HCT116 (cell line): ENCODE data around the gene GPR180. TPM values are rescaled to one million over a fixed set of nuclear protein-coding genes. Genes with fewer than 3 reads are reported as not detected.

Source experiments
- ATAC-seq: fragments of 200-7000 bp; cut with Tn5 transposase; 2 replicates; pipeline ENCODE4 v1.9.1; 2020; ENCODE audit warnings: mild to moderate bottlenecking, moderate library complexity
- BruUV-seq: library from RNA; stranded (reverse); fragments of 400-500 nt; replicated peaks from 2 replicates; lab custom pipeline; 2021; lab: Mats Ljungman, UMichigan
- CTCF ChIA-PET: fragments of 300-600 bp; sonication (Branson Sonifier 250); formaldehyde crosslinking; loops from one replicate; lab custom pipeline; 2021; ENCODE audit warnings: antibody characterized with exemption; lab: Charles Lee
- POLR2A ChIA-PET: fragments of 300-600, 350-600 bp; sonication (Branson Sonifier 250); formaldehyde crosslinking; loops from one replicate; lab custom pipeline; 2021; ENCODE audit warnings: antibody characterized with exemption; lab: Charles Lee
- RAD21 ChIA-PET, 2 experiments: fragments of 300-600 bp; sonication (Branson Sonifier 250); formaldehyde crosslinking; loops; one replicate each; lab custom pipeline; 2023; ENCODE audit warnings: low total read pairs in 2 of 2; ENCODE audit not compliant: uncharacterized antibody in 2 of 2, unreplicated experiment in 2 of 2, low non-redundant PET in 1 of 2; lab: Charles Lee
- DNase-seq: peaks from one replicate; pipeline ENCODE4 v3.0.0-alpha.2; 2010; ENCODE audit warnings: low read depth, low spot score
- H2AFZ ChIP-seq: fragments of 200-600 bp; shearing (Covaris generic), sonication (generic); 2 replicates; pipeline ENCODE4 v1.6.1; 2017; ENCODE audit warnings: low read depth, mixed run types, mixed read lengths, antibody characterized with exemption, low read length; ENCODE audit not compliant: poor library complexity, severe bottlenecking
- H3K27ac ChIP-seq: 2 replicates; pipeline ENCODE4 v1.5.1; 2012; ENCODE audit warnings: low read depth, low read length
- H3K27me3 ChIP-seq: fragments of 200-600 bp; sonication (generic); 2 replicates; pipeline ENCODE4 v1.6.1; 2016; ENCODE audit warnings: mixed run types, low read length, mixed read lengths; ENCODE audit not compliant: insufficient read depth
- H3K36me3 ChIP-seq, 2 experiments: fragments of 200-500 bp in 1 of 2; fragments of 200-600 bp in 1 of 2; sonication (Bioruptor generic) in 1 of 2; sonication (generic) in 1 of 2; 2 replicates each; pipeline versions ENCODE4 v1.5.1 to v1.6.1; 2014 to 2016; ENCODE audit warnings: low read length in 2 of 2, inconsistent platforms in 1 of 2, mixed read lengths in 1 of 2, mixed run types in 1 of 2; ENCODE audit not compliant: insufficient read depth in 2 of 2, control insufficient read depth in 1 of 2
- H3K4me1 ChIP-seq, 2 experiments: fragments of 200-600 bp in 1 of 2; sonication (generic) in 1 of 2; 2 replicates each; pipeline versions ENCODE4 v1.5.1 to v1.6.1; 2012 to 2017; ENCODE audit warnings: low read length in 2 of 2, inconsistent platforms in 1 of 2, mild to moderate bottlenecking in 1 of 2, mixed read lengths in 1 of 2, mixed run types in 1 of 2, moderate library complexity in 1 of 2; ENCODE audit not compliant: insufficient read depth in 2 of 2, control insufficient read depth in 1 of 2
- H3K4me2 ChIP-seq: fragments of 200-600 bp; sonication (generic); 2 replicates; pipeline ENCODE4 v1.6.1; 2017; ENCODE audit warnings: mixed run types, low read length, mixed read lengths
- H3K4me3 ChIP-seq, 2 experiments: fragments of 200-600 bp in 1 of 2; sonication (generic) in 1 of 2; replicated peaks in 1 of 2; 2 replicates each; pipeline ENCODE4 v1.5.1; 2011 to 2016; ENCODE audit warnings: low read length in 2 of 2, control low read depth in 1 of 2, low read depth in 1 of 2, mild to moderate bottlenecking in 1 of 2, mixed read lengths in 1 of 2, mixed run types in 1 of 2
- H3K79me2 ChIP-seq: fragments of 200-600 bp; sonication (generic); 2 replicates; pipeline ENCODE4 v1.6.1; 2017; ENCODE audit warnings: mild to moderate bottlenecking, mixed run types, low read length, moderate library complexity, mixed read lengths; ENCODE audit not compliant: insufficient read depth
- H3K9ac ChIP-seq: fragments of 200-600 bp; sonication (generic); 2 replicates; pipeline ENCODE4 v1.6.1; 2016; ENCODE audit warnings: low read length, mixed read lengths
- H3K9me2 ChIP-seq: fragments of 200-600 bp; sonication (generic), shearing (Covaris generic); 2 replicates; pipeline ENCODE4 v1.6.1; 2017; ENCODE audit warnings: mixed run types, mild to moderate bottlenecking, moderate library complexity; ENCODE audit not compliant: insufficient read depth
- H3K9me3 ChIP-seq, 2 experiments: fragments of 200-500 bp in 1 of 2; fragments of 200-600 bp in 1 of 2; sonication (Bioruptor generic) in 1 of 2; sonication (generic) in 1 of 2; 2 replicates each; pipeline ENCODE4 v1.6.1; 2014 to 2017; ENCODE audit warnings: low read length in 2 of 2, mixed read lengths in 2 of 2, inconsistent platforms in 1 of 2, low read depth in 1 of 2, mild to moderate bottlenecking in 1 of 2, mixed run types in 1 of 2, moderate library complexity in 1 of 2; ENCODE audit not compliant: control insufficient read depth in 1 of 2, insufficient read depth in 1 of 2
- H4K20me1 ChIP-seq: fragments of 200-600 bp; sonication (generic), shearing (Covaris generic); 2 replicates; pipeline ENCODE4 v1.6.1; 2017; ENCODE audit warnings: mixed run types, mild to moderate bottlenecking, moderate library complexity; ENCODE audit not compliant: insufficient read depth
- CBX3 ChIP-seq: IDR thresholded peaks from 2 replicates; pipeline ENCODE4 v1.6.1; 2012; ENCODE audit warnings: low read depth
- CTCF ChIP-seq, 3 experiments: fragments of 200-600 bp in 1 of 3; sonication (generic) in 1 of 3; IDR thresholded peaks in 2 of 3; conservative IDR thresholded peaks in 1 of 3; 2 replicates each; pipeline ENCODE4 v1.5.1; 2012 to 2017; ENCODE audit warnings: low read depth in 2 of 3, low read length in 2 of 3, antibody characterized with exemption in 1 of 3, borderline replicate concordance in 1 of 3, control low read depth in 1 of 3, mild to moderate bottlenecking in 1 of 3, mixed read lengths in 1 of 3, mixed run types in 1 of 3, moderate library complexity in 1 of 3; ENCODE audit not compliant: insufficient read depth in 1 of 3
- EGR1 ChIP-seq: IDR thresholded peaks from 2 replicates; pipeline ENCODE4 v1.6.1; 2012; ENCODE audit warnings: low read depth
- EZH2 ChIP-seq: fragments of 200-600 bp; sonication (generic); IDR thresholded peaks from 2 replicates; pipeline ENCODE4 v1.6.1; 2017; ENCODE audit warnings: antibody characterized with exemption, mixed run types
- EZH2phosphoT487 ChIP-seq: fragments of 200-600 bp; IDR thresholded peaks from 2 replicates; pipeline ENCODE4 v1.6.1; 2018; ENCODE audit warnings: antibody characterized with exemption, borderline replicate concordance
- FOSL1 ChIP-seq: IDR thresholded peaks from 2 replicates; pipeline ENCODE4 v1.6.1; 2012; ENCODE audit warnings: low read depth
- JUND ChIP-seq: IDR thresholded peaks from 2 replicates; pipeline ENCODE4 v1.6.1; 2012
- POLR2A ChIP-seq: IDR thresholded peaks from 2 replicates; pipeline ENCODE4 v1.7.0; 2011; ENCODE audit warnings: borderline replicate concordance; ENCODE audit not compliant: insufficient read depth, insufficient read length; ENCODE audit errors: extremely low read depth
- SRF ChIP-seq: IDR thresholded peaks from 2 replicates; pipeline ENCODE4 v1.6.1; 2012; ENCODE audit warnings: low read depth
- ZBTB33 ChIP-seq: IDR thresholded peaks from 2 replicates; pipeline ENCODE4 v1.6.1; 2011; ENCODE audit warnings: mild to moderate bottlenecking, low read length, moderate library complexity; ENCODE audit not compliant: insufficient replicate concordance; ENCODE audit errors: extremely low read depth
- intact Hi-C: fragments of 100-400 bp; cut with micrococcal nuclease; formaldehyde crosslinking; loops from 2 replicates; pipeline ENCODE4 v1.10.0; 2022
- total RNA-seq: library from RNA; stranded (reverse); gene quantifications from one replicate; pipeline ENCODE4 v1.2.1, GENCODE V29; 2021; ENCODE audit not compliant: unreplicated experiment
- TF ChIP-seq, protein P1 (sequence below): IDR thresholded peaks from 2 replicates; pipeline ENCODE4 v1.6.1; 2012
- TF ChIP-seq, protein P2 (sequence below): IDR thresholded peaks from 2 replicates; pipeline ENCODE4 v1.6.1; 2012

GPR180 gene
- total RNA-seq, 1 experiment from 2014 or later = 6.4 TPM

GRCh38 chr13:94661406-94661805 lies 59.7 kb downstream of the GPR180 start:
- no peaks in the 10 kb centered on the region for H3K9me3 ChIP-seq
- H3K9me2 ChIP-seq = no peaks in the 10 kb centered on the region
- no peak overlapping the region for H3K27ac ChIP-seq
- no peaks in the 10 kb centered on the region for H4K20me1 ChIP-seq
- no peaks in the 10 kb centered on the region for H3K36me3 ChIP-seq
- no peak overlapping the region for H3K4me2 ChIP-seq
- DNase-seq (no peak), ATAC-seq (no peak)
- ChIA-PET RAD21 (no interaction called here), POLR2A (no interaction called here), CTCF (interaction anchor here (0.7 to 1.7 kb wide), 3 partner anchors 11 to 41 kb away, joined by 3 to 7 read pairs (median 7); no protein-coding TSS in a partner anchor)
- H3K4me3 ChIP-seq = no peak overlapping the region
- H3K9ac ChIP-seq = no peak overlapping the region
- intact Hi-C loops = no loop called here
- H3K4me1 ChIP-seq = no peaks in the 10 kb centered on the region
- no peaks in the 10 kb centered on the region for H3K79me2 ChIP-seq
- peaks cover 56% of the 10 kb centered on the region for H3K27me3 ChIP-seq
- no TSS peak for BruUV-seq
- TF ChIP-seq EGR1 = no peak
- no peak for TF ChIP-seq JUND
- TF ChIP-seq POLR2A = no peak
- TF ChIP-seq EZH2phosphoT487 = no peak
- no peak for TF ChIP-seq FOSL1
- no peak for TF ChIP-seq CBX3
- TF ChIP-seq SRF = no peak
- no peak for TF ChIP-seq EZH2
- TF ChIP-seq, protein P1, sequence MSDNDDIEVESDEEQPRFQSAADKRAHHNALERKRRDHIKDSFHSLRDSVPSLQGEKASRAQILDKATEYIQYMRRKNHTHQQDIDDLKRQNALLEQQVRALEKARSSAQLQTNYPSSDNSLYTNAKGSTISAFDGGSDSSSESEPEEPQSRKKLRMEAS = no peak
- TF ChIP-seq CTCF (IDR thresholded peaks at IDR 0.05 in 2 of 3, conservative IDR thresholded peaks at IDR 0.05 in 1 of 3; ENCODE audit: borderline replicate concordance in 1 of 3, insufficient read depth in 1 of 3, low read depth in 2 of 3, low read length in 2 of 3) = no peak
- TF ChIP-seq ZBTB33 = no peak
- TF ChIP-seq, protein P2, sequence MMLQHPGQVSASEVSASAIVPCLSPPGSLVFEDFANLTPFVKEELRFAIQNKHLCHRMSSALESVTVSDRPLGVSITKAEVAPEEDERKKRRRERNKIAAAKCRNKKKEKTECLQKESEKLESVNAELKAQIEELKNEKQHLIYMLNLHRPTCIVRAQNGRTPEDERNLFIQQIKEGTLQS = no peak
- no peak overlapping the region for H2AFZ ChIP-seq
